Central memory CD4-positive, alpha-beta T cell (primary cell): ENCODE data around the gene IL17REL.

Source experiments
- DNase-seq: peaks from one replicate; pipeline ENCODE4 v3.0.0; 2022

IL17REL gene

GRCh38 chr22:50022171-50022819, 9.7 kb upstream of the IL17REL start:
- DNase-seq, result no peak

- no peak for DNase-seq
Measured at GRCh38 chr22:50020606-50021005, 8.0 kb upstream of the IL17REL start.

GRCh38 chr22:50019316-50019715, 6.8 kb upstream of the IL17REL start:
- DNase-seq, result no peak

DNA sequence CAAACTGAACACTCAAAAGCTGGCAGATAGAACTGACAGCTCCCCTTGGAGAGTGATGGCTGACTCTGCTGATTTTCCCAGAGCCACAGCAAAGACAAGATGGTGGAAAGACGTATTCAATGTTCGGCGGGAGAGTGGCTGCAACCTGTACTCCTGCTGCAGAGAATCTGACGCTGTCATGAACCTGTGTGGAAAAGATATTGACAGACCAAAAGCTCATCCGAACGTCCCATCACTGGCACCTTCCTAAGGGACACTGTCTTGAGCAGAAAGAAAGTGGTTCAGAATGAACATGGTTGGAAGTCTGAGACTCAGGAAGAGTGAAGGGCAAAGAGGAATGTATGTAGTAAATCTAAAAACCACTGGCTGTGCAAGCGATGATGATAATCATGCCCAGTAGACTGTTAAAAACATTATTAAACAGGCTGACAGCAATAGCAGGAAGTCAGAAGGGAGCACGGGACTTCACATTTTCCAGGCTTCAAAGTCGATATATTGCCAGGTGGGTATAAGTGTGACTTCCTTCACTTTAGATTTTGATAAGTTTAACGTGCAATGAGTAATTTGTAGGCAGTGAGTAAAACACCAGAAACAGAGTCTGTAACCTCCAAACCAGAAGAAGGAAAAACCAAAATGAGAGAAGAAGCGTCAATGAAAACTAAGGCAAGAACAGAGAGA, 6.2 kb upstream of the IL17REL start:
- DNase-seq, result peak; percentile 62

DNA sequence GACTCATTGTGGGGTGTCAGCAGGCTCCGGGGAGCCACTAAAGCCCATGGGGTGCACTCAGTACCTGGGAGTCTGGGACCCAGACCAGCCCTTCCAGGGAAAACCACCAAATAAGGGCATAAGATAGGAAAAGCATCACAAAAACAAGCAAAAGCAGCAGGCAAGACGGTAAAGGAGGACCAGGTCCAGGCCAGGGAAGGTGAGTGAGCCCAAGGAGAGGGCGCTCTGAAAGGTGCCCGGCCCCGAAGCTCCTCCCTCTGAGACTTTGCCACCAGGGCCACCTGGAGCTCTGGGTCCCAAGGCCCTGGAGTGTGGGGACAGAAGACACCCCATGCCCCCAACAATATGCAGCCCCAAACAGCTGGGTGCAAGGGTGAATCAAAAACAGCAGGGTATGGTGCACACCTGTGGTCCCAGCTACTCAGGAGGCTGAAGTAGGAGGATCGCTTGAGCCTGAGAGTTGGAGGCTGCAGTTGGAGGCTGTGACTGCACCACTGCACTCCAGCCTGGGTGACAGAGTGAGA, 5.2 kb upstream of the IL17REL start:
- no peak for DNase-seq

GRCh38 chr22:50016988-50017700, 4.6 kb upstream of the IL17REL start:
- peak; percentile 19 for DNase-seq

- DNase-seq, result no peak
Measured at GRCh38 chr22:50016308-50016987, 3.9 kb upstream of the IL17REL start.

DNA sequence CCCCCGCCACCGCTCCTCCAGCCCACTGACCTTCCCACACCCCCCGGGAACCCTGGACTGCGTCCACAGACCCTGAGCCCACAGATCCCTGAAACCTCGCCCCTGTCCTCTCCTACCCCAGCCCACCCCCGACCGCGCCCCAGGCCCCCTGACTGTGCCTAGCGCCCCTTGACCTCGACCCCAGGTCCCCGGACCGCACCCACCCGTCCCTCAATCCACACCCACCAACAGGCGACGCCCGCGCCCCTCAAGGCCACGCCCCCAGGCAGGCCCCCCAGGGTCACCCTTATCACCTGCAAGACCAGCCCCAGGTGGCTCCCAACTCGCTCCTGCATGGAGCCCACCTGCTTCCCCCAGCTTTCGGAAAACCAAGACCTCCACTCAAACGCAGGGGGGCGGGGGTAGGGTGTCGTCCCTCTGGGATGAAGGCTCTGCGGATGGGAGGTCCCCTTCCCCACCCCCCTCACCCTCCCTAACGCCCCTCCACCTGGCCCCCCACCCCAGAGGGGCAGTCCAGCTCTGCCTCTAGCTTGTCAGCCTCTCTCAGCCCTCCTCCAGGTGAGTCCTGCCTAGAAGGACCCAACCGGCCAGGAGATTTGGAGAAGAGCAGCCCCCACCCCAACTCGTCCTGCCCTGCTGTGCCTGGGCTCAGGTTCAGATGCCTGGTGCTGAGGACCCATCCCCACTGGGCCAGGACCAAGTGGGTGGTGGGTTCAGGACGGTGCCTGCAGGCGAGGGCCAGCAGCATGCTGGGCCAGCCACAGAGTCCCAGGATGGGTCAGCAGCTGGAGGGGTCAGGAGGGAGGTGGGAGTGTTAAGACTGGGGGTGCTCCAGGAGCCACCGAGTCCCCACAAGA, 3.1 kb upstream of the IL17REL start:
- DNase-seq, result no peak

DNA sequence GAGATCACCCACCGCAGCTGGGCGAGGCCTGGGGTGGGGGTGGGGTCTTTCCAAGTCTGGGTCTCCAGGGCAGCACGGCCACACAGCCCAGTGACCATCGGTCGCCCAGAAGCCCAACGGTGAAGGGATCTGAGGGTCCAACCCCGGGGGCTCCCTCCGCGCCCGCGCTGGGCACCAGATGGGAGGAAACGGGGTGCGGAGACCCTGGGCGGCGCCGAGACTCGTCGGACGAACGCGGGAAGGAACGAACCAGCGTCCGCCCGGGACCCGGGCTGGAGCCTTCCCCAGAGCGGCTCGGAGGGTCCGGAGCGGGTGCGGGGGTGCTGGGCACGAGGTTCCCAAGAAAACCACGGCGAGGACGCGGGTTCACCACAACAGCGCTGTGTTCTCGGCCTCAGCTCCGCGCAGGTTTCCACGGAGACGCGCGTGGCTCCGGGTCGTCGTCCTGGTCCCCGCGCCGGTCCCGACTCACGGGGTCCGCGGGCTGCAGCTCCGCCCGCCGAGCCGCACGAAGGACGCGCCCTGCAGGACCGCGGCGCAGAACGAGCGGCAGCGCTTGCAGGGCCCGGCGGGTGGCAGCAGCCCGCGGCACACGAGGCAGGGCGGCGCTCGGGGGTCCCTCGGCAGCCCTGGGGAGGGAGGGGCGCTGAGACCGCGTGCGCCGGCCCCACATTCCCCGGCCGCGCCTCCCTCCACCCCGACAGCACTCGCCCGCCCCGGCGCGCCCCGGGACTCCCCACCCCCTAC, 2.3 kb upstream of the IL17REL start:
- DNase-seq, result no peak

DNA sequence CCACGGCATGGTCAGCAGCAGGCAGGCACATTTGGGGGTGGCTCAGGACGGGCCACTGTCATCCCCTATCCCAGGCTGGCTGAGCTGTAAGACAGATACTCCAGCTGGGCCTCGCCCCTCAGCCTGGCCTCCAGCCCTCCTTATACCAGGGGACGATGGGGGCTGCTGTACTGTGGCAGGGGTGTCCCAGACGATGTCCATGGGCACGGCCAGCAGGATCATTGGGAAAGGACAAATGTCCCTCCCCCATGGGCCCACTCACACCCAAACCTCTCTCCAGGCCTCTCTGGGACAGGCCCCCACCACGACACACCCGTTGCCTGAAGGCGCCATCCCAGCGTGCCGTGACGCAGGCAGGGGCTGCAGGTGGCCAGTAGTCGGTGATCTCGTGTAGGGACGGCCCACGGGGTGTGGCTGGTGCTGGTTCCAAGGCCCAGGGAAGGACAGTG, 1.5 kb upstream of the IL17REL start:
- DNase-seq, result no peak

- DNase-seq, result no peak
Measured at GRCh38 chr22:50011447-50012210, 936 bp downstream of the IL17REL start.

DNA sequence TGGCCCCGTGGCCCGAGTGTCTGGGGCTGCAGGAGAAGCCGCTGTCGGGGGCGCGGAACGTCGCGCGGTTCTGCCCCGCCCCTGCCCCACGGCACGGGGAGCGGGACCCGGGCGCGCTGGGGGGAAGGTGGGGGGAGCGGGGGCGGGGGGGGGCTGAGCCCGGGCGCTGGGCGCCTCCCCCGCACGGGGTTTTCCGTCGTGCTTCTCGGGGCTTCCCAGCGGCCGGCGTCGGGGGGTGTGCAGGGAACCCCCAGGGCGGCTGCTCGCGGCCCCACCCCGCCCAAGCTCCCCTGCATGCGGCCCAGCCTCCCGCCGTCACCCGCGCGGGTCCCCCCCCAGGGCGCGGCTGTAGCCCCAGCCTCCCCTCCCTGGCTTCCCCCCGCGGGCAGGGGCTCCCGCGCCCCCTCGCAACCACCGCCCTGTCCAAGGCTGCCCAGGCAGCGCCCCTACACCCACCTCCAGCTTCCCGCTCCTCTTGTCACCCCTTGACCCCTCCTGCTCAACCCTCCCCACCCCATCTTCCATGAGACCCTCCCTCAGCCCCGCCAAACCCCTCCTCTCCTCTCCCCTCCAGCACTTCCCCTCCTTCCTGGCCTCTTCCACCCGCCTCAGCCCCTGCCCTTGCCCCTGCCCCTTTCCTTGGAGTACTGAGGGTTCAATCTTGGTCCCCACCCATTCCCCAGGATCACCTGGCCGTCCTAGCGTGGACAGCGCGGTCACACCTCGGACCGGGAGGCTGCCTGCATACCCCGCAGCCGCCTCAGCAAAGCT, 1.7 kb downstream of the IL17REL start:
- DNase-seq, result peak; percentile 58

DNA sequence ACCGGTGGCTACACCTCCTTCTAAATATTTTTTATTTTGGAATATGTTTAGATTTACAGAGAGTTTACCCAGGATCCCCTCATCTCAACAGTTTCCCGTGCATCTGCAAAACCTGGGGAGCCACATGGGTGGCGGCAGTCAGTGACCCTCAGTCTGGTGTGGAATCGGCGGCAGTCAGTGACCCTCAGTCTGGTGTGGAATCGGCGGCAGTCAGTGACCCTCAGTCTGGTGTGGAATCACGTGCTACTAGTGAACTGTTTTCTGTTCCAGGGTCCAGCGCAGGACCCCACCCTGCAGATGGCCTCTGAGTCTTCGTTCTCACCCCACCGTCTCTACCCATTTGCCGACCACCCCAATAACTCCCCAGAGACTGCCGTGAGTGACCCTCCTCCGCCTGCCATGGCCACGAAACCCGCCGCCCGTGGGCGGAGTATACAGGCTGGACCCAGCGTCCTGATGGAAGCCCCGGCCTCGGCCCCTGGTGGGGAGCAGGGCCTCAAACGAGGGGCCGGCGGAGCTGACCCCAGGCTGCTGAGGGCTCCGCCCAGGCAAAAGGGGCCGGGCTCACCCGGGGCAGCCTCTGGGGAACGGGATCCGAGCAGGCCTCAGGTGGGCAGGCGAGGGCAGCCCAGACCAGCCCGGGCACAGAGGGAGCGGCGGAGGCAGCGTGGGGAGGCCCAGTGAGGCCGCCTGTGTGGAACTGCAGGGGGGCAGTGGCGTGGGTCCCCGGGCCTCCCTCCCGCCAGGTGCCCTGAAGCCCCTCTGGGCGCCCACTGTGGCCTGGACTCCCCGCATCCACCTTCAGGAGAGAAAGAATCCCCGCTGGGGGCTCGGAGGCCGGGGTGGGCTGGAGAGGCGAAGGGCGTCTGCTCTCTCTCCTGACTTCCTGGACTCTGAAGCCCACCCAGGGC, 2.5 kb downstream of the IL17REL start:
- no peak for DNase-seq

DNA sequence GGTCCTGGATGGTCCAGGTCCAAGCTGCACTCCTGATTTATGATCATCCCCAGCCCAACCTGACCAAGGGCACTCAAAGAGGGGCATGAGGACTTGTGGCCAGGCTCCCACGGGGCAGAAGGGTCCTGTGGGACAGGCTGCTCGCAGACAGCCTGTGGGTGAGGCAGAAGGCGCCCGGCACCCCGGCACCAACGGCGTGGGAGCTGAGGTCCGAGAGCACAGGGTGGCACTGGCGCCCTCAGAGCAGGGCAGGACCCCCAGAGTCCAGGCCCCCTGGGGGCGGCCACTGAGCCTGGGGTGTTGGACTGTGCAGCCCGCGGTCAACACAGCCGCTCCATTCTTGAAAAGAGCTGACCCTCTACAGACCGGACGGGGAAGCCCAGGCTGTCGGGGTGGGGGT, 3.3 kb downstream of the IL17REL start:
- no peak for DNase-seq

- DNase-seq, result no peak
Measured at GRCh38 chr22:50008151-50009040, 4.2 kb downstream of the IL17REL start.

DNA sequence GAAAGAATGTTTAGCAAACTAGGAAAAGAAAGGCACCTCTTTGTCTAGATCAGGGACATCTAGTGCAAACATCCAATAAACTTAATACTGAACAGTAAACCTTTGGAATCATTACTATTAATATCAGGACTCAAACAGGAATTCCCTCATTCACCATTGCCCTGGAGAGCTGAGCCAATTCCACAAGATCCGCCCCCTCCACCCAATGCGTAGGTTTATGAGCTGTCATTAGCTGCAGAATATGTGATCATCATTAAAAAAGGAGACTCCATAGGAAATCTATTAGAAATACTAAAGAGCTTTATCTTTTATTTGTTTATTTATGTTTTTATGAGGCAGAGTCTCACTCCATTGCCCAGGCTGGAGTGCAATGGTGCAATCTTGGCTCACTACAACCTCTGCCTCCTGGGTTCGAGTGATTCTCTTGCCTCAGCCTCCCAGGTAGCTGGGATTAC, 5.5 kb downstream of the IL17REL start:
- DNase-seq, result no peak

DNA sequence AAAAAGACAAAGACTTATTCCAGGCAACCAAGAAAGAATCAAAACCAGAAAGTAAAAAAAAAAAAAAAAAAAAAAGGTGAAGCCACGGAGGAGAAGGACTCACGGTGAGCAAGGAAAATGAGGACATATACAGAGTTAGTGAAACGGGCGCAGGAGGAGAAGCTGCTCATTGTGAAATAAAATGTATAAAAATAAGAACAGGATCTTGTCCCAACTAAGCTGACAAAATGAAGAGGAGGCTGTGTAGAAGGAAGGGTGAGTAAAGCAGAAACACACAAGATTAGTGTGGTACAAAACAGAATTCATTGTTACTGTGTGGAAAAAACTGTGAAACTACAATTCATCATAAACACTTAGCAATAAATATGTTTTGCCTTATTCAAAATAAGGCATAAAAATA, 7.6 kb downstream of the IL17REL start:
- DNase-seq, result no peak

GRCh38 chr22:50002791-50003190, 9.8 kb downstream of the IL17REL start:
- no peak for DNase-seq
